GM23248 (cell line): Measurements from ENCODE around the gene DHRS7C.

Experiments used
- EZH2 ChIP-seq: fragments of 200-600 bp; sonication (generic); IDR thresholded peaks from 2 replicates; pipeline ENCODE4 v1.6.1; 2018; ENCODE audit warnings: antibody characterized with exemption, mild to moderate bottlenecking; ENCODE audit not compliant: insufficient read depth, poor library complexity, severe bottlenecking
- EZH2phosphoT487 ChIP-seq: fragments of 200-600 bp; sonication (generic); IDR thresholded peaks from 2 replicates; pipeline ENCODE4 v1.6.1; 2018; ENCODE audit warnings: antibody characterized with exemption, moderate library complexity, mild to moderate bottlenecking, low read depth; ENCODE audit not compliant: insufficient read depth

GRCh38 chr17:9802294-9802693, 10.9 kb upstream of the DHRS7C start:
- TF ChIP-seq EZH2 = no peak
- no peak for TF ChIP-seq EZH2phosphoT487
